ENCODE measurements around the gene PSMD8.

The PSMD8 gene

DNA sequence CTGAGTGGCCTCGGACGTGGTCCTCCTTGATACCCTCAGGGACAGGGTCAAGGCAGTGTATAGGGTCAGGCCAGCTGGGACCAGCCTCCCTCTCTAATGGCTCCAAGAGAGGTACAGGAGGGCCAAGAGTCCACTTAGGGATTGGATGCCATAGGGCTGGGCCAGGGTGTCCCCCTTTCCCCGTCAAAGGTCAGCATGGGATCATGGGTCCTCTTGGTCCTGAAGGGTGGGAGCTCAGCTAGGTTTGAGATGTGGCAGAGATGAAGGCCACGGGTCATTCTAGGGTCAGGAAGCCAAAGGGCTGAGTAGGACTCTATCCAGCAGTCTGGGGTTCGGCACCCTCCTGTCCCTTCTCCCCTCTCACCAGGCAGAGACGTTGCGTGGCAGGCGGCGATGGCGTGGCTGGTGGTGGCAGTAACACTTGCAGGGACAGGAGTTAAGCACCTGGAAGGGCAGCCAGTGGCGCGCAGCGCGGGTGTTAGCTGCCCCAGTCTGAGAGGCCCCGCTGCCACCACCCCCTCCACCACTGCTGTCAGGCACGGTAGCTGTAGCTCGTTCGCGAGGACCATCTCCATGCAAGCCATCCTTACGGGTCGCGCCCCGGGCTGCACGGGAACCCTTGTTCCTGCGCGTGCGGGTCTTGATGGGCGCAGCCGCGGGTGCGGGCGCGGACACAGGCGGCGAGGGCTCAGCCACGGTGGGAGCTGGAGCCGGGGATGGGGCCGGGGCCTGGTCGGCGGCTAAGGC is 10.9 kb downstream of the PSMD8 start:
- Histone ChIP-seq H3K27me3 (ENCODE audit: control insufficient read depth, insufficient read depth, low read length) (peaks cover 13% of the 10 kb centered on the region), H3K9ac (ENCODE audit: low read length) (no peak overlapping the region), H3K4me1 (ENCODE audit: control insufficient read depth, insufficient read depth, low read length) (no peaks in the 10 kb centered on the region), H3K36me3 (ENCODE audit: control insufficient read depth, insufficient read depth, low read length) (peaks cover 22% of the 10 kb centered on the region), H3K4me3 (ENCODE audit: low read length) (no peak overlapping the region), H3K27ac (ENCODE audit: low read depth, low read length) (no peak overlapping the region)

DNA sequence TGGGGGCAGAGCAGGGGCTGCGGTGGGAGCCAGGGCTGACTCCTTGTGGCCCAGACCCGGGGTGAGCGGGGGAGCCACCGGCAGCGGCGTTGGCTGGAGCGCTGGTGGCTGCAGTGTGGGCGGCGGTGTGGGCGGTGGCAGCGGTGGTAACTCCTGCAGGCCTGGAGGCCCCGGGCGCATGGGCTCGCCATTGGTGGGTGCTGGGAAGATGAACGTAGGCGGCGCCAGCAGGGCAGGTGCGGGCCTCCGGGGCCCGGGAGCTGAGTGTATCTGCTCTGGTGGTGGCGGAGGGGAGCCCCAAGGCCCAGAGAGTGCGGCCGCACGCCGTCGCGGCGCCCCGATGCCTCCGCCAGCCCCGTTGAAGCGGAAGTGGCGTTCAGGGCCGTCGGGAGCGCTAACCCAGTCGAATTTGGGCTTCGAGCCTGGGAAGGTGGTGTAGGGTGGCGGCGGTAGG is 11.5 kb downstream of the PSMD8 start:
- Histone ChIP-seq H3K36me3 (ENCODE audit: control insufficient read depth, insufficient read depth, low read length) (peaks cover 22% of the 10 kb centered on the region), H3K9ac (ENCODE audit: low read length) (no peak overlapping the region), H3K4me3 (ENCODE audit: low read length) (no peak overlapping the region), H3K27ac (ENCODE audit: low read depth, low read length) (no peak overlapping the region), H3K4me1 (ENCODE audit: control insufficient read depth, insufficient read depth, low read length) (no peaks in the 10 kb centered on the region), H3K27me3 (ENCODE audit: control insufficient read depth, insufficient read depth, low read length) (peaks cover 13% of the 10 kb centered on the region)

DNA sequence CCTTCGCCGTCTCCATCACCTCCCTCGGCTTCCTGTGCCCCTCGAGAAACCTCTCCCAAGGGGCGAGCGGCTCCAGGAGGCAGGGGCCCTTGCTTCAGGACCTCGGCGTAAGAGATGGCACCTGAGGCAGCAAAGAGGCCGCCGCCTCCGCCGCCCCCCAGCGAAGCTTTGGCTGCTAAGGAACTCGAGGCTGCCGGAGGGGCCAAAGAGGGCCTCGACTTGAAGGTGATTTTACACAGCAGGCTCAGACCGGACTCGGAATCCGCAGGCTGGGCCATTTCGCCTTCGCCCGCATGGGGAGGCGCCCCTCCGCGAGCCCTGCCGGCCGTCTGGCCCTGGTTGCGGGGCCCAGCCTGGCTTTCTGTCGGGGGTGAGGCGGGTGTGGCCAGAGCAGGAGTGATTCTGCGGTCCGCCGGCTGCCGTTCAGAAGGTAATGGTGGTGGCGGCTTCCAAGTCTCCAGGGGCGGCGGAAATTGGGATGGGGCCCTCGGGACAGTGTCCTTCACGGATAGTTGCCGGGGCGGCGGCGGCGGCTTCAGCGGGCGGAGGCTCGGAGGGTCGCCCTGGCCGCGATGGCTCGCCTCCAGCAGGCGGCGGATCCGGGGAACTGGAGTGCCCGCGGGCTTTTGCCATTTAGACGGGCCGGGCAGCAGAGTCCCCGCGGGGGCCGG is 12.1 kb downstream of the PSMD8 start:
- Histone ChIP-seq H3K36me3 (ENCODE audit: control insufficient read depth, insufficient read depth, low read length) (peaks cover 16% of the 10 kb centered on the region), H3K4me3 (ENCODE audit: low read length) (peak overlapping the region; percentile 22), H3K4me1 (ENCODE audit: control insufficient read depth, insufficient read depth, low read length) (no peaks in the 10 kb centered on the region), H3K27me3 (ENCODE audit: control insufficient read depth, insufficient read depth, low read length) (peaks cover 13% of the 10 kb centered on the region), H3K9ac (ENCODE audit: low read length) (no peak overlapping the region), H3K27ac (ENCODE audit: low read depth, low read length) (no peak overlapping the region)

- Histone ChIP-seq H3K4me1 (ENCODE audit: control insufficient read depth, insufficient read depth, low read length) (no peaks in the 10 kb centered on the region), H3K27ac (ENCODE audit: low read depth, low read length) (no peak overlapping the region), H3K9ac (ENCODE audit: low read length) (no peak overlapping the region), H3K4me3 (ENCODE audit: low read length) (peak overlapping the region; percentile 52), H3K36me3 (ENCODE audit: control insufficient read depth, insufficient read depth, low read length) (peaks cover 10% of the 10 kb centered on the region), H3K27me3 (ENCODE audit: control insufficient read depth, insufficient read depth, low read length) (peaks cover 13% of the 10 kb centered on the region)
These were observed 12.7 kb downstream of the PSMD8 start for GRCh38 chr19:38386971-38387549.

- Histone ChIP-seq H3K9ac (ENCODE audit: low read length) (no peak within 1 kb of the TSS), H3K36me3 (ENCODE audit: control insufficient read depth, insufficient read depth, low read length) (peaks cover 8% of the 10 kb centered on the region), H3K4me1 (ENCODE audit: control insufficient read depth, insufficient read depth, low read length) (no peaks in the 10 kb centered on the region), H3K4me3 (ENCODE audit: low read length) (peak within 1 kb of the TSS; percentile 52), H3K27ac (ENCODE audit: low read depth, low read length) (no peak within 1 kb of the TSS), H3K27me3 (ENCODE audit: control insufficient read depth, insufficient read depth, low read length) (peaks cover 13% of the 10 kb centered on the region)
These were observed 13.4 kb downstream of the PSMD8 start, which contains the start of gene GGN for GRCh38 chr19:38387550-38388348. GGN (minus strand) TSS chr19:38388034; CDS start chr19:38387261, 773 bp downstream.

DNA sequence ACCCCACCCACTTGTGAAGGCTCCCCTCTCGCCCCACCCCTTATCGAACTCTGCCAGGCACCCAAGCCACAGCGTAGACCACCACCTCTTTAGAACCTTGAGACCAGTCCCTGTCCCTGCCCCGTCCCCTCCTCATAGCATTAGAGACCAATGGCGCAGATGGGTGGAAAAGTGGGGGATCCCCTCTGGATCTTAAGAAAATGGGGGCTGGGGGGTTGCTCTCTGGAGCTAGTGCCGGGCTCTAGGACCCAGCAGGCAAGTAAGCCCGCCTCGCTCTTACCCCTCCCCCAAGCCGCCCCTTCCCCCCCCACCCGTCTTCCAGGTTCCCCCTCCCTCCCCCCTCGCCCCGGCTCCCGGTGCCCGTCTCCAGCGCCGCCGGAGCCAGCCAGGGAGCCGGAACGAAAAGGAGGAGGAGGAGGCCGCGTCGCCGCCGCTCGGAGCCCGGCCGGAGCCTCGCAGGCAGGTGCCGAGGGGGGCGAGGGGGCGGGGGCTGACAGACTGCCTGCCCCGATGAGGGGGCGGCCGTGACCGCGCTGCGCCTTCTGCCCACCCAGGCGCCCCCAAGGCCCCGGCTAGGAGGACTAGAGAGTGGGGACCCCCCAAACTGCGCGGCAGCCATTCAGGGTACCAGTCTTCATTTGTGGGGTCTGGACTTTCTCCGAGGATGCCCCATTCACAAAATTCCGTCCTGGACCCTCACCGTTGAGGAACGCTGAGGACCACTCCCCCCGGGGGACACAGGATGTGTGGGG is 14.2 kb downstream of the PSMD8 start, which contains the start of gene SPRED3:
Gene SPRED3 (plus strand): TSS at position 349 of the 752 bp plus-strand sequence. CDS start 1,606 bp downstream, outside the sequence.
- peaks cover under 1% of the 10 kb centered on the region for H3K36me3 ChIP-seq (ENCODE audit: control insufficient read depth, insufficient read depth, low read length)
- H3K4me1 ChIP-seq (ENCODE audit: control insufficient read depth, insufficient read depth, low read length), result no peaks in the 10 kb centered on the region
- no peak within 1 kb of the TSS for H3K9ac ChIP-seq (ENCODE audit: low read length)
- H3K27me3 ChIP-seq (ENCODE audit: control insufficient read depth, insufficient read depth, low read length), result peaks cover 13% of the 10 kb centered on the region
- no peak within 1 kb of the TSS for H3K27ac ChIP-seq (ENCODE audit: low read depth, low read length)
- peak within 1 kb of the TSS; percentile 52 for H3K4me3 ChIP-seq (ENCODE audit: low read length)

GRCh38 chr19:38389101-38389925 is 14.9 kb downstream of the PSMD8 start:
- H3K27me3 ChIP-seq (ENCODE audit: control insufficient read depth, insufficient read depth, low read length), result peaks cover 13% of the 10 kb centered on the region
- H3K27ac ChIP-seq (ENCODE audit: low read depth, low read length), result no peak overlapping the region

DNA sequence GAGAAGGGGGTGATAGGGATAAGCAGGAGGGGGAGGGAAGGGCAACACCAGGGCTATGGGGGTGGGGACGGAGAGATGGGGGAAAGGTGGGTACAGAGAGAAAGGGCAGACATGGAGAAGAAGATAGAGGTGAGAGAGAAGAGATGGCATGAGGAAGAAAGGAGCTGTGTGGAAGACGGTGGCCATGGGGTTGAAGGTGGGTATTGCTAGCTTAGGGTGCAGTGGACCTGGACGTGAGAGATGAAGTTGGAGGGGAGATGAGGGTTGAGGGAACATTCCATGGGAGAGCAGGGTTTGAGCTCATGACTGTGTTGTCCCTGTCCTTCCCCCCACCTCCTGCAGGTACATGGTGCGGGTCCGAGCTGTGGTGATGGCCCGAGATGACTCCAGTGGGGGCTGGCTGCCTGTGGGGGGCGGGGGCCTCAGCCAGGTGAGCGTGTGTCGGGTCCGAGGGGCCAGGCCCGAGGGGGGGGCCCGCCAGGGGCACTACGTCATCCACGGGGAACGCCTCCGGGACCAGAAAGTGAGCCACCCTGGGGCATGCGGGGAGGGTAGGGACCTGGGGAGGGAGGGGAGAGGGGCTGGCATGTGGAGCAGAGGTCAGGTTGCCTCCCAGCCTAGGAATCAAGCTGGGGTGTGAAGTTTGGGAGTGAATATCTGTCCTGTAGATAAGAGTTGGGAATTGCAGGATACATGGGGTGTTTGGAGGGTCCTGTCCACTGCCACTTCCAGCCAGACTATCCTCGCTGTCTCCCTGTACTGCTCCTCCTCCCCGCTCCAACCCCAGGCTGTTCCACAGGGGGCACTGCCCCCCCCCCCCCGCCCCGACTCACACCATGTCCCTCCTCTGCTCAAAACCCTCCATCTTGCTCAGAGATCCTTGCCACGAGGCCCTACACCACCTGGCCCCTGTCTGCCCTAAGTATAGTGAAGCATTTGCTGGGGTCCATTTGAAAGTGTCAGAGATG is 15.9 kb downstream of the PSMD8 start:
- H3K27me3 ChIP-seq (ENCODE audit: control insufficient read depth, insufficient read depth, low read length), result peaks cover 13% of the 10 kb centered on the region
- H3K9ac ChIP-seq (ENCODE audit: low read length), result no peak overlapping the region
- no peak overlapping the region for H3K4me3 ChIP-seq (ENCODE audit: low read length)
- no peak overlapping the region for H3K27ac ChIP-seq (ENCODE audit: low read depth, low read length)
- no peaks in the 10 kb centered on the region for H3K36me3 ChIP-seq (ENCODE audit: control insufficient read depth, insufficient read depth, low read length)
- no peaks in the 10 kb centered on the region for H3K4me1 ChIP-seq (ENCODE audit: control insufficient read depth, insufficient read depth, low read length)

More at GRCh38 chr19:38389101-38389925, 14.9 kb downstream of the PSMD8 start:
- peak overlapping the region; percentile 26 for H3K4me3 ChIP-seq (ENCODE audit: low read length)
- H3K9ac ChIP-seq (ENCODE audit: low read length), result no peak overlapping the region
- no peaks in the 10 kb centered on the region for H3K36me3 ChIP-seq (ENCODE audit: control insufficient read depth, insufficient read depth, low read length)
- no peaks in the 10 kb centered on the region for H3K4me1 ChIP-seq (ENCODE audit: control insufficient read depth, insufficient read depth, low read length)

- no peak overlapping the region for H3K9ac ChIP-seq (ENCODE audit: low read length)
- H3K4me1 ChIP-seq (ENCODE audit: control insufficient read depth, insufficient read depth, low read length), result no peaks in the 10 kb centered on the region
- peaks cover 7% of the 10 kb centered on the region for H3K27me3 ChIP-seq (ENCODE audit: control insufficient read depth, insufficient read depth, low read length)
- no peak overlapping the region for H3K27ac ChIP-seq (ENCODE audit: low read depth, low read length)
- H3K4me3 ChIP-seq (ENCODE audit: low read length), result no peak overlapping the region
- no peaks in the 10 kb centered on the region for H3K36me3 ChIP-seq (ENCODE audit: control insufficient read depth, insufficient read depth, low read length)
These were observed 17.6 kb downstream of the PSMD8 start for GRCh38 chr19:38391911-38392464.

DNA sequence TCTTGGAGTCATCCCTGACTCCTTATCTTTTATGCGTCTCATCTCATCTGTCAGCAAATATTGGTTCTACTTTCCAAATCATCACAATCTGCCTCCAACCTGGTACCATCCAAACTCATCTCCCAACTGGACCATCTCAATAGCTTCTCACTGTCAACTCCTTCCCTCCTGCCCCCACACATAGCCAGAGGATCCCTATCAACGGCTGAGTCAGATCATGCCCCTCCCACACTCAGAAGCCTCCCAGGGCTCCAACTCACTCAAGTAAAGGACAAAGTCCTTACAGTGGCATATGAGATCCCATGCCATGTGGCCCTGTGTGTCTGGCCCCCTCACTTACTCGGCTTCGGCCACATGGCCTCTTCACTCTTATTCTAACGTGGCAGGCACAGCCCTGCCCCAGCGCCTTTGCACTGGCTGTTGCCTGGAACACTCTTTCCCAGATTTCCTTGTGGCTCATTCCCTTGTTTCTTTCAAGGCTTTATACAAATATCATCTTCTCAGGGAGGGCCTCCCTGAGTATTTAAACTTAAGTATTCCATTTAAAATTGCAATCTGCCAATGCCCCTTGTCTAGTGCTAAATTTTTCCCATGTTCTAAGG is 18.4 kb downstream of the PSMD8 start:
- no peaks in the 10 kb centered on the region for H3K4me1 ChIP-seq (ENCODE audit: control insufficient read depth, insufficient read depth, low read length)
- no peaks in the 10 kb centered on the region for H3K36me3 ChIP-seq (ENCODE audit: control insufficient read depth, insufficient read depth, low read length)
- no peak overlapping the region for H3K27ac ChIP-seq (ENCODE audit: low read depth, low read length)
- H3K4me3 ChIP-seq (ENCODE audit: low read length), result no peak overlapping the region
- peaks cover 8% of the 10 kb centered on the region for H3K27me3 ChIP-seq (ENCODE audit: control insufficient read depth, insufficient read depth, low read length)
- no peak overlapping the region for H3K9ac ChIP-seq (ENCODE audit: low read length)
